H1 (cell line): Measurements from ENCODE around the gene KRT80. TPM values are rescaled to one million over a fixed set of nuclear protein-coding genes. Genes with fewer than 3 reads are reported as not detected.

ENCODE experiments used
- CTCF ChIA-PET: fragments of 300-600 bp; sonication (Branson Sonifier 250); formaldehyde crosslinking; loops from one replicate; lab custom pipeline; 2021; ENCODE audit not compliant: partially characterized antibody; lab: Charles Lee
- POLR2A ChIA-PET: fragments of 300-600 bp; sonication (Branson Sonifier 250); formaldehyde crosslinking; loops from one replicate; lab custom pipeline; 2021; ENCODE audit warnings: inconsistent platforms; ENCODE audit not compliant: partially characterized antibody; lab: Charles Lee
- DNase-seq, 2 experiments: peaks; one replicate each; pipeline versions ENCODE4 v3.0.0 to v3.0.0-alpha.2; 2010 to 2022; ENCODE audit warnings: low spot score in 2 of 2, low read depth in 1 of 2, mixed read lengths in 1 of 2
- FAIRE-seq: peaks from 2 replicates; lab custom pipeline; 2011; peaks lifted over from hg19 to GRCh38; lab: Jason Lieb, UNC
- H2AFZ ChIP-seq: 2 replicates; pipeline ENCODE4 v1.8.1; 2012; ENCODE audit warnings: low read length, inconsistent platforms
- H2AK5ac ChIP-seq: 2 replicates; pipeline ENCODE4 v1.6.1; 2013; ENCODE audit warnings: low read depth, low read length
- H2BK120ac ChIP-seq: replicated peaks from 2 replicates; pipeline ENCODE3; 2013; ENCODE audit warnings: low read depth, low read length, inconsistent platforms
- H2BK12ac ChIP-seq: 2 replicates; pipeline ENCODE4 v1.6.1; 2013; ENCODE audit warnings: low read depth, low read length
- H2BK15ac ChIP-seq: 2 replicates; pipeline ENCODE4 v1.6.1; 2013; ENCODE audit warnings: low read length
- H2BK20ac ChIP-seq: 2 replicates; pipeline ENCODE4 v1.6.1; 2013; ENCODE audit warnings: low read length
- H2BK5ac ChIP-seq: 2 replicates; pipeline ENCODE4 v1.6.1; 2013; ENCODE audit warnings: low read depth, low read length
- H3K14ac ChIP-seq: 2 replicates; pipeline ENCODE4 v1.6.1; 2013; ENCODE audit warnings: inconsistent platforms; ENCODE audit not compliant: insufficient read length
- H3K18ac ChIP-seq: 2 replicates; pipeline ENCODE4 v1.6.1; 2013; ENCODE audit warnings: low read length; ENCODE audit errors: extremely low read depth
- H3K23ac ChIP-seq: 2 replicates; pipeline ENCODE4 v1.6.1; 2013; ENCODE audit warnings: inconsistent platforms; ENCODE audit not compliant: insufficient read length
- H3K23me2 ChIP-seq: 2 replicates; pipeline ENCODE4 v1.6.1; 2013; ENCODE audit warnings: low read depth, low read length
- H3K27ac ChIP-seq: 2 replicates; pipeline ENCODE4 v1.6.1; 2011; ENCODE audit warnings: low read depth, low read length, inconsistent platforms
- H3K27me3 ChIP-seq, 4 experiments: replicated peaks in 1 of 4; 1 replicate in 1 of 4; 2 replicates in 3 of 4; pipeline versions ENCODE4 v1.6.1 to v1.8.1; 2011 to 2013; ENCODE audit warnings: low read length in 3 of 4, mild to moderate bottlenecking in 3 of 4, inconsistent platforms in 2 of 4, mixed read lengths in 2 of 4, moderate library complexity in 1 of 4; ENCODE audit not compliant: control insufficient read depth in 3 of 4, insufficient read depth in 3 of 4; ENCODE audit errors: extremely low read depth in 1 of 4
- H3K36me3 ChIP-seq, 4 experiments: 2 replicates each; pipeline versions ENCODE4 v1.6.1 to v1.8.1; 2011 to 2013; ENCODE audit warnings: mild to moderate bottlenecking in 4 of 4, low read length in 3 of 4, moderate library complexity in 2 of 4, control low read depth in 1 of 4, inconsistent platforms in 1 of 4; ENCODE audit not compliant: insufficient read depth in 4 of 4, control insufficient read depth in 2 of 4
- H3K4ac ChIP-seq: replicated peaks from 2 replicates; pipeline ENCODE3; 2013; ENCODE audit warnings: low read length, low read depth, mixed read lengths, inconsistent platforms; ENCODE audit not compliant: insufficient read length
- H3K4me1 ChIP-seq, 4 experiments: replicated peaks in 1 of 4; 1 replicate in 1 of 4; 2 replicates in 3 of 4; pipeline versions ENCODE4 v1.6.1 to v1.8.1; 2011 to 2013; ENCODE audit warnings: low read length in 3 of 4, inconsistent platforms in 2 of 4, mixed read lengths in 1 of 4; ENCODE audit not compliant: insufficient read depth in 4 of 4, control insufficient read depth in 3 of 4
- H3K4me2 ChIP-seq, 2 experiments: 2 replicates each; pipeline versions ENCODE4 v1.6.1 to v1.8.1; 2011 to 2013; ENCODE audit warnings: low read depth in 2 of 2, low read length in 2 of 2, control low read depth in 1 of 2, inconsistent platforms in 1 of 2, mild to moderate bottlenecking in 1 of 2; ENCODE audit not compliant: insufficient read depth in 1 of 2
- H3K4me3 ChIP-seq, 4 experiments: fragments of 200-600, 300-600 bp in 1 of 4; sonication (generic), shearing (Covaris generic), sonication (Bioruptor Twin) in 1 of 4; 2 replicates each; pipeline versions ENCODE4 v1.5.1 to v1.8.1; 2011 to 2016; ENCODE audit warnings: low read length in 4 of 4, low read depth in 3 of 4, control low read depth in 2 of 4, inconsistent platforms in 2 of 4, mild to moderate bottlenecking in 2 of 4, mixed read lengths in 1 of 4, moderate library complexity in 1 of 4; ENCODE audit not compliant: insufficient read depth in 2 of 4; ENCODE audit errors: extremely low read depth in 1 of 4
- H3K56ac ChIP-seq: replicated peaks from 2 replicates; pipeline ENCODE3; 2013; ENCODE audit warnings: low read depth, mild to moderate bottlenecking, mixed read lengths, low read length, inconsistent platforms; ENCODE audit not compliant: insufficient read length
- H3K79me1 ChIP-seq: 2 replicates; pipeline ENCODE4 v1.6.1; 2013; ENCODE audit warnings: low read depth, low read length, control low read depth
- H3K79me2 ChIP-seq, 2 experiments: 2 replicates each; pipeline versions ENCODE4 v1.6.1 to v1.8.1; 2012 to 2013; ENCODE audit warnings: low read length in 2 of 2, mild to moderate bottlenecking in 2 of 2, inconsistent platforms in 1 of 2; ENCODE audit not compliant: insufficient read depth in 2 of 2, control insufficient read depth in 1 of 2
- H3K9ac ChIP-seq, 4 experiments: replicated peaks in 1 of 4; 1 replicate in 1 of 4; 2 replicates in 3 of 4; pipeline versions ENCODE4 v1.6.1 to v1.8.1; 2011 to 2013; ENCODE audit warnings: low read depth in 3 of 4, low read length in 3 of 4, control low read depth in 2 of 4, mild to moderate bottlenecking in 2 of 4, moderate library complexity in 2 of 4, inconsistent platforms in 1 of 4; ENCODE audit errors: extremely low read depth in 1 of 4
- H3K9me3 ChIP-seq, 2 experiments: 2 replicates each; pipeline versions ENCODE4 v1.6.1 to v1.8.1; 2012 to 2013; ENCODE audit warnings: mild to moderate bottlenecking in 2 of 2, moderate library complexity in 2 of 2, control low read depth in 1 of 2, inconsistent platforms in 1 of 2, low read depth in 1 of 2, low read length in 1 of 2, mixed read lengths in 1 of 2; ENCODE audit not compliant: insufficient read depth in 2 of 2
- H4K20me1 ChIP-seq, 2 experiments: replicated peaks in 1 of 2; 2 replicates each; pipeline versions ENCODE3 to v1.8.1; 2011 to 2013; ENCODE audit warnings: inconsistent platforms in 2 of 2, low read length in 2 of 2, mild to moderate bottlenecking in 1 of 2; ENCODE audit not compliant: insufficient read depth in 2 of 2, control insufficient read depth in 1 of 2
- H4K5ac ChIP-seq: 2 replicates; pipeline ENCODE4 v1.6.1; 2013; ENCODE audit warnings: low read length, low read depth, mixed read lengths, inconsistent platforms; ENCODE audit not compliant: insufficient read length
- H4K8ac ChIP-seq: 2 replicates; pipeline ENCODE4 v1.8.0; 2013; ENCODE audit warnings: mild to moderate bottlenecking, moderate library complexity, low read length, inconsistent platforms; ENCODE audit not compliant: insufficient read depth; ENCODE audit errors: extremely low read depth
- H4K91ac ChIP-seq: replicated peaks from 2 replicates; pipeline ENCODE3; 2013; ENCODE audit warnings: low read length, mixed read lengths, inconsistent platforms; ENCODE audit not compliant: insufficient read length
- ASH2L ChIP-seq: fragments of 200-600, 300-600 bp; sonication (generic); IDR thresholded peaks from one replicate; pipeline ENCODE4 v1.7.1; 2017; ENCODE audit warnings: low read length
- BACH1 ChIP-seq: IDR thresholded peaks from 2 replicates; pipeline ENCODE4 v1.6.1; 2012; ENCODE audit warnings: low read length, improper control_type of control experiment
- RNF2 ChIP-seq: fragments of 200-900, 300-1000 bp; sonication (generic); IDR thresholded peaks from 2 replicates; pipeline ENCODE4 v1.7.1; 2016; ENCODE audit warnings: borderline replicate concordance, low read depth, mild to moderate bottlenecking, antibody characterized with exemption, low read length; ENCODE audit not compliant: poor library complexity, severe bottlenecking; ENCODE audit errors: missing control alignments
- SUZ12 ChIP-seq: fragments of 200-600 bp; sonication (generic); IDR thresholded peaks from 2 replicates; pipeline ENCODE4 v1.6.1; 2012; ENCODE audit warnings: mild to moderate bottlenecking, inconsistent platforms, low read length, moderate library complexity, mixed read lengths
- YY1 ChIP-seq: IDR thresholded peaks from 2 replicates; pipeline ENCODE4 v1.6.1; 2011; ENCODE audit warnings: low read depth, mild to moderate bottlenecking, low read length
- WGBS, 2 experiments: shearing (Covaris generic) in 1 of 2; methylation state at CpG; one replicate each; pipeline versions ENCODE4 v1.1.6 to v1.1.7; 2013 to 2015; ENCODE audit warnings: low lambda C conversion rate in 2 of 2, mixed read lengths in 2 of 2, inconsistent platforms in 1 of 2, low coverage in 1 of 2, missing lambda C conversion rate in 1 of 2; ENCODE audit not compliant: insufficient replicate concordance in 2 of 2, insufficient coverage in 1 of 2, insufficient read length in 1 of 2; ENCODE audit errors: extremely low coverage in 1 of 2, missing lambda C conversion rate in 1 of 2; 5-methylcytosine and 5-hydroxymethylcytosine counted together
- polyA plus RNA-seq, 7 experiments: library from polyadenylated mRNA; depleted of rRNA in 3 of 7; stranded (reverse) in 5 of 7; unstranded in 2 of 7; fragments of >200 nt in 5 of 7; fragments of 200-250 nt in 2 of 7; gene quantifications; 1 replicate in 5 of 7; 2 replicates in 1 of 7; 4 replicates in 1 of 7; pipeline versions ENCODE4 v1.2.1 to v1.2.3, GENCODE V29; 2011 to 2013; ENCODE audit warnings: missing spikeins in 2 of 7, mixed read lengths in 2 of 7
- total RNA-seq: library from RNA; stranded (reverse); fragmentation: NEBNext Ultra II Directional; extraction: Animal tissue kit (Norgen Biotek cat#: 25700); gene quantifications from 2 replicates; pipeline ENCODE4 v1.2.1, GENCODE V29; 2021
- TF ChIP-seq, protein P1 (sequence below): IDR thresholded peaks from 2 replicates; pipeline ENCODE4 v1.6.1; 2012; ENCODE audit warnings: inconsistent platforms

The KRT80 gene
- total and polyA plus RNA-seq, 2 of the 8 experiments (the other 6 are each of a cell fraction or from before 2014, with no cell fraction given) = 0.05 TPM; not detected in 1

DNA sequence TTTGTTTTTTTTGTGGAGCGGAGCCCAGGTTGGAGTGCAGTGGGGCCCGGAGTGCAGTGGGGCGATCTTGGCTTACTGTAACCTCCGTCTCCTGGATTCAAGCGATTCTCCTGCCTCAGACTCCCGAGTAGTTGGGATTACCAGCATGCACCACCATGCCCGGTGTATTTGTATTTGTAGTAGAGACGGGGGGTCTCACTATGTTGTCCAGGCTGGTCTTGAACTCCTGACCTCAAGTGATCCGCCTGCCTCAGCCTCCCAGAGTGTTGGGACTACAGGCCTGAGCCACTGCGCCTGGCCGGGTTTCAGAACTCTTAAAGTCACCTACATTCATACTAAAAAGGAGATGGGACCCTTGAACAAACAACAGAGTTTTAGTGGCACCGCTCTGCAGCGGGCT is 52.7 kb downstream of the KRT80 start:
- no peak overlapping the region for H2BK5ac ChIP-seq
- no peaks in the 10 kb centered on the region for H4K20me1 ChIP-seq
- no peaks in the 10 kb centered on the region for H3K9me3 ChIP-seq
- POLR2A ChIA-PET = interaction anchor here (0.8 to 1.0 kb wide), 2 partner anchors 8 to 15 kb away, joined by 3 read pairs; no protein-coding TSS in a partner anchor
- H3K4me3 ChIP-seq = no peak overlapping the region
- no peak overlapping the region for H3K4me2 ChIP-seq
- no peak overlapping the region for H3K56ac ChIP-seq
- FAIRE-seq (no peak), DNase-seq (no peak)
- H3K79me1 ChIP-seq = no peaks in the 10 kb centered on the region
- H3K18ac ChIP-seq = no peak overlapping the region; the same call in 1 of the 2 replicates
- H4K91ac ChIP-seq = no peak overlapping the region
- no peaks in the 10 kb centered on the region for H3K36me3 ChIP-seq
- H3K4me1 ChIP-seq = peaks cover 0 to 11% (median 5%) of the 10 kb centered on the region in 4 experiments; a peak in 4 of 7 replicates
- H3K79me2 ChIP-seq = no peaks in the 10 kb centered on the region
- 81% methylated on average over 12 of the region's 13 CpGs; no CpG with 5 or more reads in 1 of the 2 experiments for WGBS, 2 experiments
- H3K23me2 ChIP-seq = no peaks in the 10 kb centered on the region; the same call in 1 of the 2 replicates
- no peak overlapping the region for H2AK5ac ChIP-seq
- H3K27ac ChIP-seq = no peak overlapping the region
- H3K9ac ChIP-seq = no peak overlapping the region
- no peak overlapping the region for H3K23ac ChIP-seq
- no peak overlapping the region for H2BK120ac ChIP-seq
- H4K8ac ChIP-seq = no peak overlapping the region; the same call in 1 of the 2 replicates
- H2AFZ ChIP-seq = no peak overlapping the region
- H3K4ac ChIP-seq = no peak overlapping the region
- no peaks in the 10 kb centered on the region for H3K27me3 ChIP-seq
- TF ChIP-seq RNF2 (no peak), SUZ12 (no peak), ASH2L (no peak), BACH1 (no peak), YY1 (no peak)
- TF ChIP-seq, protein P1, sequence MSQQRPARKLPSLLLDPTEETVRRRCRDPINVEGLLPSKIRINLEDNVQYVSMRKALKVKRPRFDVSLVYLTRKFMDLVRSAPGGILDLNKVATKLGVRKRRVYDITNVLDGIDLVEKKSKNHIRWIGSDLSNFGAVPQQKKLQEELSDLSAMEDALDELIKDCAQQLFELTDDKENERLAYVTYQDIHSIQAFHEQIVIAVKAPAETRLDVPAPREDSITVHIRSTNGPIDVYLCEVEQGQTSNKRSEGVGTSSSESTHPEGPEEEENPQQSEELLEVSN = peak; percentile 9; the same call in 1 of the 2 replicates
- CTCF ChIA-PET = interaction anchor here (0.7 to 4.4 kb wide), 15 partner anchors 11 to 732 kb away, joined by 3 to 26 read pairs (median 5); no protein-coding TSS in a partner anchor
- no peak overlapping the region for H2BK20ac ChIP-seq
- no peak overlapping the region for H2BK12ac ChIP-seq
- no peak overlapping the region for H4K5ac ChIP-seq
- no peak overlapping the region for H3K14ac ChIP-seq
- H2BK15ac ChIP-seq = no peak overlapping the region
